Uterus (tissue), 4 donors: ENCODE measurements around the gene UBE2E1. TPM values are rescaled to one million over a fixed set of nuclear protein-coding genes. Genes with fewer than 3 reads are reported as not detected.
"Not testable (repeated sequence)": the region's sequence is repeated elsewhere in the genome, so short reads cannot be mapped to it uniquely, and the experiment has no call there.

Source experiments
- DNase-seq, 2 donors: peaks; one replicate each; pipeline ENCODE4 v3.0.0-alpha.2; 2019 to 2020
- H3K27ac ChIP-seq, 2 donors: fragments of 200-600 bp; sonication (generic); 1 replicate in 1 of 2; 2 replicates in 1 of 2; pipeline ENCODE4 v1.5.1; 2016 to 2018
- H3K27me3 ChIP-seq, 2 donors: fragments of 200-600 bp; sonication (generic); one replicate each; pipeline ENCODE4 v1.5.1; 2018 to 2019; ENCODE audit warnings: control low read depth in 1 of 2
- H3K36me3 ChIP-seq, 2 donors: fragments of 200-600 bp; sonication (generic); one replicate each; pipeline ENCODE4 v1.5.1; 2019; ENCODE audit warnings: control low read depth in 1 of 2
- H3K4me1 ChIP-seq, 2 donors: fragments of 200-600 bp; sonication (generic); one replicate each; pipeline ENCODE4 v1.5.1; 2018 to 2019; ENCODE audit warnings: control low read depth in 1 of 2
- H3K4me3 ChIP-seq, 2 donors: fragments of 200-600 bp; sonication (generic); 1 replicate in 1 of 2; 2 replicates in 1 of 2; pipeline ENCODE4 v1.5.1; 2018 to 2019; ENCODE audit warnings: mild to moderate bottlenecking in 1 of 2
- H3K9me3 ChIP-seq, 2 donors: fragments of 200-600 bp; sonication (generic); one replicate each; pipeline ENCODE4 v1.5.1; 2019; ENCODE audit warnings: control low read depth in 1 of 2
- POLR2A ChIP-seq, 2 donors: fragments of 450-650 bp; IDR thresholded peaks; one replicate each; pipeline ENCODE4 v1.6.1; 2016; ENCODE audit warnings: antibody characterized with exemption in 2 of 2, mild to moderate bottlenecking in 1 of 2, moderate library complexity in 1 of 2
- intact Hi-C: fragments of 100-400 bp; cut with DNase I; formaldehyde crosslinking; loops from one replicate; pipeline ENCODE4 v1.15.1; 2023; ENCODE audit warnings: low total_unique reads
- total RNA-seq, 4 donors: library from RNA; depleted of rRNA in 3 of 4; stranded (reverse); fragments of >200 nt in 3 of 4; gene quantifications; one replicate each; pipeline versions ENCODE4 v1.1.0 to v1.2.4, GENCODE V29; 2014 to 2023
- TF ChIP-seq, protein P1 (sequence below), 4 experiments: fragments of 200-600 bp in 2 of 4; fragments of 450-650 bp in 2 of 4; sonication (generic) in 2 of 4; IDR thresholded peaks; one replicate each; pipeline ENCODE4 v1.5.1; 2016 to 2019; ENCODE audit warnings: antibody characterized with exemption in 4 of 4, mild to moderate bottlenecking in 2 of 4, moderate library complexity in 1 of 4
- donor health status: DM: yes; HTN: yes; CAD: no.

UBE2E1 gene
- total RNA-seq, 4 donors from 2014 or later, result 67.9 to 158 (median 95.7) TPM

DNA sequence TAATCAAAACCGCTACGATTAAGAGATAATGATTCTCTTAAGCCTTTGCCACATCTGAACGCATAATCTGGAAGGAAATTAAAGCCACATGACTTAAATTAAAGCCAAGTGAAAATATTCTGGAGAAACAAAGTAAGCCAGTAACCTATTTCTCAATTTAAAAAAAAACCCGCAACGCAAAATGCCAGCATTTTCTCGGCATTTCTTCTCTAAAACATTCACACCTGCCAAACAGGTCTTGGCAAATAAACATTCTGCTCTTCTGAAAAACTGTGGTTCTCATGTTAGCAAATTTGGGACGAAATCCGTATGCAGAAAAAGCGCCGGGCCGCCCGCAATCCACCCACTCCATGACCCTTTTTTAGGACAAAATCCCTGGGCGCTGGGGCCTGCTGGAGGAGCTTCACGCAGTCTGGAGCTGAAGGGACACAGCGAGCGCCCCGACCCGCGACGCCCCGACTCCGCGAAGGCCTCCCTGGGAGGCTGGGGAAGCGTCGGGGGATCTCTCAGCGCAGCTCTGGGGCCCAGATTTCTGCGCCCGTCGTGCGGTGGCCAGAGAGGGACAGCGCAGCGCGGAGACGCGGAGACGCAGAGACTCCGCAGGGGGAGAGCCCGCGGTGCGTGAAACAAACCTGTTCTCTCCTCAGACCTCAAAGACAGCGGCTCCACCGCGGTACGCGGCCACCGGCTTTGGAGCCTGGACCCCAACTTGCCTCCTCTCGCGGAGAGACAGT is 110.6 kb downstream of the UBE2E1 start:
- no peak for TF ChIP-seq POLR2A (IDR thresholded peaks at IDR 0.05)
- Histone ChIP-seq H3K4me3 (peak overlapping the region; percentile 78 to 91), H3K27me3 (no peaks in the 10 kb centered on the region), H3K27ac (peak overlapping the region; percentile 94 to 95), H3K4me1 (peaks cover 0 to 4% of the 10 kb centered on the region in 2 donors), H3K9me3 (no peaks in the 10 kb centered on the region), H3K36me3 (no peaks in the 10 kb centered on the region)
- intact Hi-C loops, result no loop called here
- DNase-seq, result no peak

DNA sequence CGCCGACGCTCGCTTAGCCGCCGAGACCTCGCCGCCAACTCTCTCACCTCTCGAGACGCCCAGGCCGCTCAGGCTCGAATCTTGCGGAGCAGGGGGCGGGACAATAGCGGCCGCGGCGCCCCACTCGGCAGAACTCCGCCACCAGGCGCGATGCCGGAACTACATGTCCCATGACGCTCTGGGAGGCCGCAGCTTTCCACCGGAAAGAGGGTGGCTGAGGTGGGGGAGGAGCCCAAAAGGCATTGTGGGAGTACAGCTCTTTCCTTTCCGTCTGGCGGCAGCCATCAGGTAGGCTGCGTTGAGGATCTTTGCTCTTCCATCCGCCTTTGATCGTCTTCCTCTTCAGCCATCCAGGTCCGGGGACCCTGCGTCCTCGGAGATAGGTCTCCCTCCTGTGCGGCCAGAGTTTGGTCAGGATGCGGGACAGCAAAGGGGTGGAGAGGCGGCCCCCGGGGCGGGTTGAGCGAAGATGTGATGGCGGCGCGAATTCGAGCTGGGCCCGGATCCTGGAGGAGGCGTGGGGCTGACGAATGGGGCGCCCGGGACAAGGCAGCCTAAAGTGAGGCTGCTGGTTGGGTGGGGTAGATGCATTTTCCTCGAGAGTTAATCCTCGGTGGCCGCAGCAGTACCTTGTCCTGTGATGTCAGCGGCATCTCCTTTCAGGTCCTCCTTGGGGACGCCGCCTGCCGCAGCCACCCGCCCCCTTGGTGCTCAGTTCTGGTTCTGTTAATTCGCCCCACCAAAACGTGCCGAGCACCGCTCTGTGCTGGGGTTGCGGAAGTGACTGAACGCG is 111.3 kb downstream of the UBE2E1 start, which contains the start of the genes NKIRAS1 and RPL15:
TSS of gene NKIRAS1 (minus strand) at position 105 of the 793 bp plus-strand sequence. CDS start 6,086 bp downstream, outside the sequence.
TSS of gene RPL15 (plus strand) at position 247 of the 793 bp plus-strand sequence. CDS start 728 bp downstream, outside the sequence.
- intact Hi-C loops, result no loop called here

DNA sequence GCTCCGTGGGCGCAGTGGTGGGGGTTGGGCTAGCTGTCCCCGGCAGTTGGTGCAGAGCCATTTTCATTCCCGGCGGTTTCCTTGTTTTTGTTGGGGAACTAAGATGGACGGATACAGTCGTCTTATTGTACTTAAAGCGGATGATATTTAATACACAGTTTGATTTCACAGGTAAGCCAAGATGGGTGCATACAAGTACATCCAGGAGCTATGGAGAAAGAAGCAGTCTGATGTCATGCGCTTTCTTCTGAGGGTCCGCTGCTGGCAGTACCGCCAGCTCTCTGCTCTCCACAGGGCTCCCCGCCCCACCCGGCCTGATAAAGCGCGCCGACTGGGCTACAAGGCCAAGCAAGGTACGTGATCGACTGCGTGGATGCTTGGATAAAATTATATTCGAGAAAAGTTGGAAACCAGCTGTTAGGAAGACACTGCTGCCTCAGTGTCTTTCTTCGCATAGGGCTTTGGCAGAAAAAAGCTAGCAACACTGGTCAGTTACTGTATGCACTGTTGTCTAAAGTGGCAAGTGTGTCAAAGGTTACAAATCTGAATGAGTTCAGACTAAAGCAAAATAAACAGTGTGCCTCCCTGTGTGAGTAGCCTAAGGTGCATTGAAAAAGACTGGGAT is 112.0 kb downstream of the UBE2E1 start:
- intact Hi-C loops, DNase-seq, H3K36me3 ChIP-seq, H3K4me1 ChIP-seq, H3K9me3 ChIP-seq, H3K27me3 ChIP-seq: not testable (repeated sequence)
- Histone ChIP-seq H3K27ac (peak overlapping the region; percentile 94 to 95), H3K4me3 (peak overlapping the region; percentile 78 to 91)

More for the DNA sequence above, 111.3 kb downstream of the UBE2E1 start, which contains the start of the genes NKIRAS1 and RPL15:
- Histone ChIP-seq H3K9me3 (no peaks in the 10 kb centered on the region), H3K4me1 (peaks cover 0 to 4% of the 10 kb centered on the region in 2 donors), H3K27ac (peak within 1 kb of the TSS; percentile 94 to 95), H3K4me3 (peak within 1 kb of the TSS; percentile 78 to 91), H3K36me3 (no peaks in the 10 kb centered on the region), H3K27me3 (no peaks in the 10 kb centered on the region)
- peak; percentile 97 to 98 for DNase-seq
- TF ChIP-seq, protein P1, sequence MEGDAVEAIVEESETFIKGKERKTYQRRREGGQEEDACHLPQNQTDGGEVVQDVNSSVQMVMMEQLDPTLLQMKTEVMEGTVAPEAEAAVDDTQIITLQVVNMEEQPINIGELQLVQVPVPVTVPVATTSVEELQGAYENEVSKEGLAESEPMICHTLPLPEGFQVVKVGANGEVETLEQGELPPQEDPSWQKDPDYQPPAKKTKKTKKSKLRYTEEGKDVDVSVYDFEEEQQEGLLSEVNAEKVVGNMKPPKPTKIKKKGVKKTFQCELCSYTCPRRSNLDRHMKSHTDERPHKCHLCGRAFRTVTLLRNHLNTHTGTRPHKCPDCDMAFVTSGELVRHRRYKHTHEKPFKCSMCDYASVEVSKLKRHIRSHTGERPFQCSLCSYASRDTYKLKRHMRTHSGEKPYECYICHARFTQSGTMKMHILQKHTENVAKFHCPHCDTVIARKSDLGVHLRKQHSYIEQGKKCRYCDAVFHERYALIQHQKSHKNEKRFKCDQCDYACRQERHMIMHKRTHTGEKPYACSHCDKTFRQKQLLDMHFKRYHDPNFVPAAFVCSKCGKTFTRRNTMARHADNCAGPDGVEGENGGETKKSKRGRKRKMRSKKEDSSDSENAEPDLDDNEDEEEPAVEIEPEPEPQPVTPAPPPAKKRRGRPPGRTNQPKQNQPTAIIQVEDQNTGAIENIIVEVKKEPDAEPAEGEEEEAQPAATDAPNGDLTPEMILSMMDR (IDR thresholded peaks at IDR 0.05), result peak; percentile 36 to 84 (median 53)
- peak; percentile 88 to 98 for TF ChIP-seq POLR2A (IDR thresholded peaks at IDR 0.05)

DNA sequence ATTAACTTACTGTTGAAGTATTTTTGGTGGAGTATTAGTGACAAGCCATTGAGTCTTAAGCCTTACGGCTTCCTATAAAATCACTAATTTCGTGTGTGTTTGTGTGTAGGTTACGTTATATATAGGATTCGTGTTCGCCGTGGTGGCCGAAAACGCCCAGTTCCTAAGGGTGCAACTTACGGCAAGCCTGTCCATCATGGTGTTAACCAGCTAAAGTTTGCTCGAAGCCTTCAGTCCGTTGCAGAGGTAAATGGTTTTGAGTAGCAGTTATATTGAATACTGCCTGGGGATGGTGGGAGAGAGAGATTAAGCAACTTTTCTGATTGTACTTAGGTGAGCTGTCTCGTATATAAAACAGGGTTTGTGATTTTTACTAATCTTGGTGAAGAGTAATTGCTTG is 112.6 kb downstream of the UBE2E1 start:
- intact Hi-C loops, H3K4me1 ChIP-seq, H3K9me3 ChIP-seq, H3K36me3 ChIP-seq, H3K27me3 ChIP-seq, DNase-seq: not testable (repeated sequence)
- peak overlapping the region; percentile 94 to 95 for H3K27ac ChIP-seq
- peak overlapping the region; percentile 78 to 91 for H3K4me3 ChIP-seq

DNA sequence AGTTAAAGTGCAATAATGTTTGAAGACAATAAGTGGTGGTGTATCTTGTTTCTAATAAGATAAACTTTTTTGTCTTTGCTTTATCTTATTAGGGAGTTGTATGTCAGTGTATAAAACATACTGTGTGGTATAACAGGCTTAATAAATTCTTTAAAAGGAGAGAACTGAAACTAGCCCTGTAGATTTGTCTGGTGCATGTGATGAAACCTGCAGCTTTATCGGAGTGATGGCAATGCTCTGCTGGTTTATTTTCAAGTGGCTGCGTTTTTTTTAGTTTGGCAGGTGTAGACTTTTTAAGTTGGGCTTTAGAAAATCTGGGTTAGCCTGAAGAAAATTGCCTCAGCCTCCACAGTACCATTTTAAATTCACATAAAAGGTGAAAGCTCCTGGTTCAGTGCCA is 113.9 kb downstream of the UBE2E1 start:
- Histone ChIP-seq H3K4me1 (peaks cover 0 to 4% of the 10 kb centered on the region in 2 donors), H3K27me3 (no peaks in the 10 kb centered on the region), H3K36me3 (no peaks in the 10 kb centered on the region), H3K4me3 (no peak overlapping the region), H3K27ac (no peak overlapping the region), H3K9me3 (no peaks in the 10 kb centered on the region)
- TF ChIP-seq, protein P1 (IDR thresholded peaks at IDR 0.05), result no peak
- no peak for TF ChIP-seq POLR2A (IDR thresholded peaks at IDR 0.05)
- no peak for DNase-seq
- intact Hi-C loops, result no loop called here

DNA sequence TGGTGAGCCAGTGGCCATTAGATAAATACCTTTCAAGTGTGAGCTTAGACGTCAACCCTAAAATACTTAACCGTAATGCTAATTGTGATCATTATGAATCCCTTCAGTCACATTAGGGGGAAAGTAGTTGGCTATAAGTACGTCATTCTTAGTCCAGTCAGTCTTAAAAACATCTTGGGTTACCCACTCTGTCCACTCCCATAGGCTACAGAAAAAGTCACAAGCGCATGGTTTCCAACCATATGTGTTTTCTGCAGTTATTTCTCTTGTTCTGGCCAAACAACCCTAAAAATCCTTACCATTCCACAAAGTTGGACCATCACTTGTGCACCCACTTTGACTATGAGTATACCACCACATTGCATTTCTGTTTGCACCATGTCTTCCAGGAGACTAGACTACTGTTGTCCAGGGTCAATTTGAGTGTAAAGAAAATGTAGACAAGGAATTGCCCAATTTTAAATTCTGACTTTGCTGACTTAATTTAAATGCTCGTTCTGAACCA is 114.4 kb downstream of the UBE2E1 start:
- intact Hi-C loops, result no loop called here
- H3K36me3 ChIP-seq, result no peaks in the 10 kb centered on the region
- no peak for DNase-seq
- peaks cover 0 to 4% of the 10 kb centered on the region in 2 donors for H3K4me1 ChIP-seq
- no peak overlapping the region for H3K4me3 ChIP-seq
- no peaks in the 10 kb centered on the region for H3K9me3 ChIP-seq
- no peak for TF ChIP-seq POLR2A (IDR thresholded peaks at IDR 0.05)
- TF ChIP-seq, protein P1 (IDR thresholded peaks at IDR 0.05), result no peak
- H3K27ac ChIP-seq, result no peak overlapping the region
- no peaks in the 10 kb centered on the region for H3K27me3 ChIP-seq
